ENCODE results near the gene C7.

The C7 gene

DNA sequence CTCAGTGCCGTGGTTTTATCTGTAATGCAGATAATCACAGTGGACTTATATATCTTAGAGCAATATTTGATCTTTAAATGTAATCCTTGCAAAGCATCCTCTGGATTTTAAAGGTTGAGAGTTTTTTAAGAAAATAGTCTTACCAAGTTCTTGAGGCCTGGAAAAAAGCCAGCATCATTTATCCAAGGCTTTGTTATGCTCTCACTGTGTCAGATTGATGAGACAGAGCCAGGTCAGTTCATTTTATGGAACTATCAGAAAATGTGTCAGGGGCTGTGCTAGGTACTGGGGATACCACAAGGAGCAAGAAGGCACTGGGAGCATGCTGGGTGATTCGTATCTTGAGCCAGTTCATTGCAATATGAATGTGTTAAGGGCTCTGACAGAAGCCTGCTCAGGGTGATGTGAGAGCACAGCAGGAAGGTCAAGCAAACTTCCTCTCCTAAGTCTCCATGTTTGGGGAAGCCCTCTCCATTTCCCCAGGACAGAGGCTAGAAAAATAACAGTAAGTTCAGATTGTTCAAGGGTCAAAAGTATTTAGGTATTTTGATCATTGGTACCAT is 19.7 kb downstream of the C7 start:
- H3K9ac ChIP-seq (ENCODE audit: low read length) = no peak overlapping the region
- H3K27me3 ChIP-seq (ENCODE audit: control insufficient read depth, insufficient read depth, low read length) = no peaks in the 10 kb centered on the region
- no peak overlapping the region for H3K27ac ChIP-seq (ENCODE audit: low read depth, low read length)
- no peaks in the 10 kb centered on the region for H3K36me3 ChIP-seq (ENCODE audit: control insufficient read depth, insufficient read depth, low read length)
- no peak overlapping the region for H3K4me3 ChIP-seq (ENCODE audit: low read depth, low read length)
- H3K9me3 ChIP-seq (ENCODE audit: control insufficient read depth, insufficient read depth, low read depth, low read length) = peaks cover 25% of the 10 kb centered on the region
- H3K4me1 ChIP-seq (ENCODE audit: control insufficient read depth, insufficient read depth, low read length) = peaks cover 12% of the 10 kb centered on the region

DNA sequence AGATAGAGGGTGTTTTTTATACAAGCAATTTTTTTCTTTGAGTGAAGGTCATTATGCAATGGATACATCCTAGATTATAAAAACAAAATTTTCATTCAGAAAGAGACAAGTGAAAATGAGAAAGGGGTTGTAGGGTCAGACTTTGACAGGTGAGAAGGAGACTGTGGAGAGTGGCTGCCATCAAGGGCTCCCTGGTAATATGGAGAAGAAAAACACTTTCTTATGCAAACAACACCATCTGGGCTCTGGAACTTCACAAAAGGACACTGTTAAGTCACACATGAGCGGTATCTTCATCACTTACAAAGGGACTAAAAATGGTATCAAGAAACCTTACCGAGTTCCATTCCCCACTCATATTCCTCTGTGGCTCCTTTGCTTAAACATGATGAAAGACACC is 23.5 kb downstream of the C7 start:
- Histone ChIP-seq H3K4me1 (ENCODE audit: control insufficient read depth, insufficient read depth, low read length) (peaks cover 12% of the 10 kb centered on the region), H3K9me3 (ENCODE audit: control insufficient read depth, insufficient read depth, low read depth, low read length) (0 out of 2 replicates have a peak, but pooled peaks cover 2% of the 10 kb centered on the region), H3K4me3 (ENCODE audit: low read depth, low read length) (no peak overlapping the region), H3K36me3 (ENCODE audit: control insufficient read depth, insufficient read depth, low read length) (no peaks in the 10 kb centered on the region), H3K27ac (ENCODE audit: low read depth, low read length) (no peak overlapping the region), H3K27me3 (ENCODE audit: control insufficient read depth, insufficient read depth, low read length) (no peaks in the 10 kb centered on the region), H3K9ac (ENCODE audit: low read length) (no peak overlapping the region)

DNA sequence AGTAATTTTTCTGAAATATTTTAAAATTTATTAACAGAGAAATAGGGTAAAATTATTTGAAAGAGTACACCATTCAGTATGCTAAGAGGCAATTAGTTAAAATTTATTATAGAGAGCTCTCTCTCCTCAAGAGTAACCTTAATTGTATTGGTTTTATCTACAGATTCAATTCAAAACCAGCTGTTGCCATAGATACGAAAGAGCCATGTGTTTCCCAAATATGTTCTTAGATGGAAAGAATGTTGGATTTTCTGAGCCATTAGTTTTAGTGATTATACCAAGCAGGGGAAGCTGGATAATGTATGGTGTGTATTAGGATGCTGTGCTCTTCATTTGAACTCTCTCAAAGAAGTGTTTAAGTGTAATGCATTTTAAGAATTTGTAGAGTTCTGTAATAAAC is 27.8 kb downstream of the C7 start:
- Histone ChIP-seq H3K27me3 (ENCODE audit: control insufficient read depth, insufficient read depth, low read length) (no peaks in the 10 kb centered on the region), H3K9ac (ENCODE audit: low read length) (no peak overlapping the region), H3K4me3 (ENCODE audit: low read depth, low read length) (no peak overlapping the region), H3K27ac (ENCODE audit: low read depth, low read length) (no peak overlapping the region), H3K9me3 (ENCODE audit: control insufficient read depth, insufficient read depth, low read depth, low read length) (no peaks in the 10 kb centered on the region), H3K4me1 (ENCODE audit: control insufficient read depth, insufficient read depth, low read length) (peaks cover 5% of the 10 kb centered on the region), H3K36me3 (ENCODE audit: control insufficient read depth, insufficient read depth, low read length) (no peaks in the 10 kb centered on the region)

DNA sequence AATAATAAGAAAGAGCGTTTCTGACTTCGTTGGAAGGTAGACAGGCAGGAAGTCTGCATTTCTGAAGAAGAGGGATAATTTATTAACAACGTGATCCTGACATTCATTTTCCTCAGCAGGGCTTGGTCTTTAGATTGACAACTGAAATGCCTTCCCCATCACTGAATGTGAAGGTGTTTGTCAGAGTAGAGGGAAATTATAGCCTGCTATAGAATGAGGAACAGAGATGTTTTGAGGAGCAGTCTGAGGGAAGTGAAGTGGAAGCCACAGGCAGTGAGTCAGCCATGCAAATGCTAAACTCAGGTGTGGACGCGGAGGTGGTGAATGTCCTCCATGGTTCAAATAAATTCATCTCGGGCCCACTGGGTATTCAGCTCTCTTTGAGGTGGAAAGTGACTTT is 30.5 kb downstream of the C7 start:
- Histone ChIP-seq H3K27ac (ENCODE audit: low read depth, low read length) (no peak overlapping the region), H3K9me3 (ENCODE audit: control insufficient read depth, insufficient read depth, low read depth, low read length) (no peaks in the 10 kb centered on the region), H3K4me3 (ENCODE audit: low read depth, low read length) (no peak overlapping the region), H3K9ac (ENCODE audit: low read length) (no peak overlapping the region), H3K36me3 (ENCODE audit: control insufficient read depth, insufficient read depth, low read length) (no peaks in the 10 kb centered on the region), H3K4me1 (ENCODE audit: control insufficient read depth, insufficient read depth, low read length) (no peaks in the 10 kb centered on the region), H3K27me3 (ENCODE audit: control insufficient read depth, insufficient read depth, low read length) (no peaks in the 10 kb centered on the region)

DNA sequence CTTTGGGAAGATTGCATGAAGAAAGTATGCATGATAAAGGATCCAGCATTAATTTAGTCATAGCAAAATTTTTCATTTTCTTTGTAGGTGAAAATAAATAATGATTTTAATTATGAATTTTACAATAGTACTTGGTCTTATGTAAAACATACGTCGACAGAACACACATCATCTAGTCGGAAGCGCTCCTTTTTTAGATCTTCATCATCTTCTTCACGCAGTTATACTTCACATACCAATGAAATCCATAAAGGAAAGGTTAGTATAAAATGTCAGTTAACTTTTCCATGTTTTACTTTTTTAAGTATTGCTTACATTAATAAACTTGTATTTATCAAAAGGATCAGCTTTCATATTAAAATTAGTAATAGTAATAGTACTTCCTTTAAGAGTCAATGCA is 35.8 kb downstream of the C7 start:
- Histone ChIP-seq H3K27ac (ENCODE audit: low read depth, low read length) (no peak overlapping the region), H3K4me1 (ENCODE audit: control insufficient read depth, insufficient read depth, low read length) (no peaks in the 10 kb centered on the region), H3K27me3 (ENCODE audit: control insufficient read depth, insufficient read depth, low read length) (no peaks in the 10 kb centered on the region), H3K9me3 (ENCODE audit: control insufficient read depth, insufficient read depth, low read depth, low read length) (no peaks in the 10 kb centered on the region), H3K9ac (ENCODE audit: low read length) (no peak overlapping the region), H3K4me3 (ENCODE audit: low read depth, low read length) (no peak overlapping the region), H3K36me3 (ENCODE audit: control insufficient read depth, insufficient read depth, low read length) (no peaks in the 10 kb centered on the region)

DNA sequence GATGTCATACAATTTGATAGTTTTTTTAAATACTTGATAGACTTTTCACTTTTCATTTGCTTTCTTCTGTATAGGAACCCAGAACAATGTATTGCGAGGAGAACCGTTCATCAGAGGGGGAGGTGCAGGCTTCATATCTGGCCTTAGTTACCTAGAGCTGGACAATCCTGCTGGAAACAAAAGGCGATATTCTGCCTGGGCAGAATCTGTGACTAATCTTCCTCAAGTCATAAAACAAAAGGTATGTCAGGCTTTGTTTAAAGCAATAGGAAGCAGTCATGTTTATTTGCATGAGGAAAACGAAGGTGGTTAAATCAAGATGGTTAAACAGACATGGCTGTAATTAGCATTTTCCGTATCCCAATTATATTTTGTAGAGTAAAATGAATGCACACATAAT is 46.0 kb downstream of the C7 start:
- no peak overlapping the region for H3K4me3 ChIP-seq (ENCODE audit: low read depth, low read length)
- H3K27ac ChIP-seq (ENCODE audit: low read depth, low read length) = no peak overlapping the region
- H3K9ac ChIP-seq (ENCODE audit: low read length) = no peak overlapping the region
- no peaks in the 10 kb centered on the region; the same call in 1 of the 2 replicates for H3K4me1 ChIP-seq (ENCODE audit: control insufficient read depth, insufficient read depth, low read length)
- no peaks in the 10 kb centered on the region for H3K27me3 ChIP-seq (ENCODE audit: control insufficient read depth, insufficient read depth, low read length)
- H3K9me3 ChIP-seq (ENCODE audit: control insufficient read depth, insufficient read depth, low read depth, low read length) = 0 out of 2 replicates have a peak, but pooled peaks cover 18% of the 10 kb centered on the region
- H3K36me3 ChIP-seq (ENCODE audit: control insufficient read depth, insufficient read depth, low read length) = no peaks in the 10 kb centered on the region

DNA sequence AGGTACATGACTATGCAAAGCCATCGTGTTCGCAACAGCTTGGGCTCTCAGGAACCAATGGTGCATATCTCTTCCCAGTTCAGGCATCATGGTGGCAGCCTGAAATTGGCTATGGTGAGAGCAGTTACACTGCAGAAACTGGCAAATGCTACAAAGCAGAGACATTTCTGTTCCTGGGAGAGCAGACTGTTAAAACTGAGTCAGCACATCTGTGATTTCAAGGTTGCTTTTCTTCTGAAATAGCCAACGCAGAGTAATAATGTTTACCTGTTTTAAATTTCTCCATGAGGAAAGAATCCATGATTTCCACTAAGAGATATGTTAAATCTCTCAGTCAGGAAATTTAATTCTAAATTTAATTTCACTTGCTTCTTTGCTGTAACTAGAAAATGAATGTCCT is 47.8 kb downstream of the C7 start:
- Histone ChIP-seq H3K4me3 (ENCODE audit: low read depth, low read length) (no peak overlapping the region), H3K9ac (ENCODE audit: low read length) (no peak overlapping the region), H3K36me3 (ENCODE audit: control insufficient read depth, insufficient read depth, low read length) (no peaks in the 10 kb centered on the region), H3K9me3 (ENCODE audit: control insufficient read depth, insufficient read depth, low read depth, low read length) (0 out of 2 replicates have a peak, but pooled peaks cover 18% of the 10 kb centered on the region), H3K4me1 (ENCODE audit: control insufficient read depth, insufficient read depth, low read length) (no peaks in the 10 kb centered on the region; the same call in 1 of the 2 replicates), H3K27me3 (ENCODE audit: control insufficient read depth, insufficient read depth, low read length) (no peaks in the 10 kb centered on the region), H3K27ac (ENCODE audit: low read depth, low read length) (no peak overlapping the region)

DNA sequence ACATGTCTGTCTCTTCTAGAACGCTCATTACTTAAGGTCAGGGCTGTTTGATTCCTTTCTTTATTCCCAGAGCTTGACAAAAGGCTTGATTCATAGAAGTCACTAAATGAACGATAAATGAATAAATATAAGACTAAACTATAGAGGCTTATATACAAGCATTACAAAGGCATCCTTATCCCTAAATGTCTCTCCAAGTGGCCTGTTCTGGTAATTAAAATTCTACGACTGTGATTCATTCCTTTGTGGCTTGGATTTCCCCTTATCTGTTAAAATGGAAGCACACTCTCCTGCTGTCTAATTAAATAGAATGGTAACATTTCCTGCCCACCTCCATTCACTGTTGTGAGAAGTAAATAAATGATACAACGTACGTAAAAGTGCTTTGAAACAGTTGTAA is 49.5 kb downstream of the C7 start:
- Histone ChIP-seq H3K36me3 (ENCODE audit: control insufficient read depth, insufficient read depth, low read length) (no peaks in the 10 kb centered on the region), H3K27ac (ENCODE audit: low read depth, low read length) (no peak overlapping the region), H3K27me3 (ENCODE audit: control insufficient read depth, insufficient read depth, low read length) (no peaks in the 10 kb centered on the region), H3K9ac (ENCODE audit: low read length) (no peak overlapping the region), H3K4me3 (ENCODE audit: low read depth, low read length) (no peak overlapping the region), H3K4me1 (ENCODE audit: control insufficient read depth, insufficient read depth, low read length) (no peaks in the 10 kb centered on the region; the same call in 1 of the 2 replicates), H3K9me3 (ENCODE audit: control insufficient read depth, insufficient read depth, low read depth, low read length) (0 out of 2 replicates have a peak, but pooled peaks cover 18% of the 10 kb centered on the region)

DNA sequence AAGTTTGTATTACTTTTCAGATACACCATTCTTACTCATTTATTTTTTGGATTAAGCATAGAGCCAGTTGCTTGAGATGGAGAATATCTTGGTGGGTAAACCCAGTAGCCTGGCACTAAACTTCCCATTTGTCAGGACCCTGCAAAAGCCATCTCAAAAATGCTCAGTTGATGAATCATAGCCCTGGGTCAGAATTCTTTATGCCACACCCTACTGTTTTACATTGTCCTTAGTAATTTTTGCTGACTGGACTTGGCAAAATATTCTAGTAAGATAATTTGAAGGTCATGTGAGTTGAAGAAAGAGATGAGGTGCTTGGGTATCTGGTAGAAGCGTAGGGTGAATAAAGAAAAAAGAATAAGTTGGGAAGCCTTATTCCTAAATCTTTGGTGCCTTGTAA is 50.7 kb downstream of the C7 start:
- Histone ChIP-seq H3K4me3 (ENCODE audit: low read depth, low read length) (no peak overlapping the region), H3K27me3 (ENCODE audit: control insufficient read depth, insufficient read depth, low read length) (no peaks in the 10 kb centered on the region), H3K36me3 (ENCODE audit: control insufficient read depth, insufficient read depth, low read length) (no peaks in the 10 kb centered on the region), H3K9ac (ENCODE audit: low read length) (no peak overlapping the region), H3K4me1 (ENCODE audit: control insufficient read depth, insufficient read depth, low read length) (no peaks in the 10 kb centered on the region; the same call in 1 of the 2 replicates), H3K27ac (ENCODE audit: low read depth, low read length) (no peak overlapping the region), H3K9me3 (ENCODE audit: control insufficient read depth, insufficient read depth, low read depth, low read length) (0 out of 2 replicates have a peak, but pooled peaks cover 18% of the 10 kb centered on the region)

DNA sequence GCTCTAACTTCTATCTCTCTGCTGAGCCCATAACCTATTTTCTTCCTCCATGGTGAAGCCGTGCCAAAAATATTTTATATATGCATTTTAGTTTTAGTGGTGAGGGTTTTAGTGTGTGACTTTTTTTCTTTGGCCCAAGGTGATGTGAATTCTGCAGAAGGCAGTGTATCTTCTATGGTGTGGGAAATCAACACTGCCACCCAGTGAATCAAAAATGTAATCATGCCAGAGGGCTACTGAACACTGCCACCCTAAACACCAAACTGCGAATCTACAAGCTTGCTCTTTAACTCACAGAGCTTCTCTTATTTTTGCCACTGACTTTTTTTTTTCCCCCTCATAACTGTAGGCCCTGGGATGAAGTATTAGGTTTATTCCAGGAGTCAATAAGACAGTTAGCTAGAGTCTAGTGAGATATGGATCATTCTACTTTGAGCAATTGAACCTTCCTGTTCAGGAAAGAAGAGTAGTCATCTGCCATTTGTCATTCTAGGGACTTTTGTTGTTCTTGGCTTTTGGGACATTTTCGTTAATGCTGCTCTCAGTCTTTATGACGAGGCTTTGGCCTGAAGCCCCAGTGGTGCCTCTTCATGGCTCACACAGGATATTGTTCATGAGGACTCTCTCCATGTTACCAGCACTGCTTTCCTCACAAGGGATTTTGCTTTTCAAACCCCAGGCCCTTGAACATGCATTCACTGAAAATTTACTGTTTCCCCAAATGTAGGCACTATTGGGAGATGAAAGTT is 53.1 kb downstream of the C7 start:
- Histone ChIP-seq H3K9me3 (ENCODE audit: control insufficient read depth, insufficient read depth, low read depth, low read length) (0 out of 2 replicates have a peak, but pooled peaks cover 18% of the 10 kb centered on the region), H3K4me1 (ENCODE audit: control insufficient read depth, insufficient read depth, low read length) (no peaks in the 10 kb centered on the region; the same call in 1 of the 2 replicates), H3K27ac (ENCODE audit: low read depth, low read length) (no peak overlapping the region), H3K36me3 (ENCODE audit: control insufficient read depth, insufficient read depth, low read length) (no peaks in the 10 kb centered on the region), H3K9ac (ENCODE audit: low read length) (no peak overlapping the region), H3K4me3 (ENCODE audit: low read depth, low read length) (no peak overlapping the region), H3K27me3 (ENCODE audit: control insufficient read depth, insufficient read depth, low read length) (no peaks in the 10 kb centered on the region)

DNA sequence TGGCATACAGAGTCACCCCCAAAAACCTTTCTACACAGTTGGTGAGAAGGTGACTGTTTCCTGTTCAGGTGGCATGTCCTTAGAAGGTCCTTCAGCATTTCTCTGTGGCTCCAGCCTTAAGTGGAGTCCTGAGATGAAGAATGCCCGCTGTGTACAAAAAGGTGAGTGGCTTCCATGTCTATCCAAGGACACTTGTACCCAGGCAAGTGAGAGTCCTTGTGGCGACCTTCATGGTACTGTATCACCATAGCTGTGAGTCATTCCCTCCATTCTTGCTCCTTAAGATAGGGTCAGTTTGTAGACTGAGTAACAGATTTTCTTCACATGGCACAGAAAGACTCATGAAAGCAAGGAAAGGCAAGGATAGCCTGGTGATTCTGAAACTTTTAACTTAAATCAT is 63.1 kb downstream of the C7 start:
- no peaks in the 10 kb centered on the region for H3K27me3 ChIP-seq (ENCODE audit: control insufficient read depth, insufficient read depth, low read length)
- no peaks in the 10 kb centered on the region for H3K9me3 ChIP-seq (ENCODE audit: control insufficient read depth, insufficient read depth, low read depth, low read length)
- H3K4me1 ChIP-seq (ENCODE audit: control insufficient read depth, insufficient read depth, low read length) = no peaks in the 10 kb centered on the region
- no peak overlapping the region for H3K27ac ChIP-seq (ENCODE audit: low read depth, low read length)
- no peaks in the 10 kb centered on the region for H3K36me3 ChIP-seq (ENCODE audit: control insufficient read depth, insufficient read depth, low read length)
- no peak overlapping the region for H3K4me3 ChIP-seq (ENCODE audit: low read depth, low read length)
- no peak overlapping the region for H3K9ac ChIP-seq (ENCODE audit: low read length)

All from HUES6 (cell line).